Upper lobe of right lung (tissue), 1 donor: ENCODE results near the gene PRKACA. TPM values are rescaled to one million over a fixed set of nuclear protein-coding genes. Genes with fewer than 3 reads are reported as not detected.

Experiments
- ATAC-seq: fragments of 200-7000 bp; cut with Tn5 transposase; one replicate; pipeline ENCODE4 v1.9.1; 2020; ENCODE audit warnings: mild to moderate bottlenecking, moderate library complexity
- DNase-seq: peaks from one replicate; pipeline ENCODE4 v3.0.0-alpha.2; 2020
- H3K27ac ChIP-seq: fragments of 200-600 bp; one replicate; pipeline ENCODE4 v1.8.0; 2022
- H3K27me3 ChIP-seq: fragments of 200-600 bp; one replicate; pipeline ENCODE4 v1.8.0; 2022; ENCODE audit warnings: mild to moderate bottlenecking
- H3K36me3 ChIP-seq: fragments of 200-600 bp; one replicate; pipeline ENCODE4 v1.8.0; 2022
- H3K4me1 ChIP-seq: fragments of 200-600 bp; one replicate; pipeline ENCODE4 v1.8.0; 2022
- H3K4me3 ChIP-seq: fragments of 200-600 bp; one replicate; pipeline ENCODE4 v1.8.0; 2022; ENCODE audit warnings: mild to moderate bottlenecking
- H3K9me3 ChIP-seq: fragments of 200-600 bp; one replicate; pipeline ENCODE4 v1.8.0; 2022
- intact Hi-C: fragments of 100-400 bp; cut with DNase I; formaldehyde crosslinking; loops from one replicate; pipeline ENCODE4 v1.11.0; 2022
- total RNA-seq: library from RNA; stranded (reverse); fragmentation: NEBNext Ultra II Directional; extraction: Animal tissue kit (Norgen Biotek cat#: 25700); gene quantifications from one replicate; pipeline ENCODE4 v1.2.1, GENCODE V29; 2021
- TF ChIP-seq, protein P1 (sequence below): fragments of 200-600 bp; IDR thresholded peaks from one replicate; pipeline ENCODE4 v1.8.0; 2022; ENCODE audit warnings: antibody characterized with exemption
- donor health status: DM: no; HTN: yes; CAD: no; lungs with severe emphysema.

Gene PRKACA
- total RNA-seq, 1 donor from 2014 or later: 85.7 TPM

DNA sequence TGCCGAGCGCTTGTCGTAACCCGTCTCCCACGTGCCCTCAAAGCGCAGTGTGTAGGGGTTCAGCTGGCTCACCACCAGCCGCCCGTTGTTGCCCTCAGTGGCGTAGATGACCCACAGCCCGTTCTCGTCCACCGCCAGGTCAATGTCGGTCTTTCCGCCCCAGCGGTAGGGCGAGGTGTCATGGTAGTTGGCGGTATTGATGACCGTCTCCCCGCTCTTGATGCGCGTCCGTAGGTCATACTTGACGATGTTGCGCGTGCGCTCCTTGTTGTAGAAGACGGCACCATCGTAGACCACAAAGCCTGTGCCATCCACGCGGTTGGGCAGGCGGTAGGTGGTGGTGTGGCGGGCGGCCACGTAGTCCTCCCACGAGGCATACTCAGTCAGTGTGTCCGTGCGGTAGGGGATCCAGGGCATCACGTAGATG is 45.3 kb upstream of the PRKACA start:
- DNase-seq: no peak
- Histone ChIP-seq H3K4me3 (no peak overlapping the region), H3K4me1 (peaks cover 15% of the 10 kb centered on the region), H3K9me3 (no peaks in the 10 kb centered on the region), H3K27ac (no peak overlapping the region), H3K36me3 (peaks cover 18% of the 10 kb centered on the region), H3K27me3 (no peaks in the 10 kb centered on the region)
- TF ChIP-seq, protein P1, sequence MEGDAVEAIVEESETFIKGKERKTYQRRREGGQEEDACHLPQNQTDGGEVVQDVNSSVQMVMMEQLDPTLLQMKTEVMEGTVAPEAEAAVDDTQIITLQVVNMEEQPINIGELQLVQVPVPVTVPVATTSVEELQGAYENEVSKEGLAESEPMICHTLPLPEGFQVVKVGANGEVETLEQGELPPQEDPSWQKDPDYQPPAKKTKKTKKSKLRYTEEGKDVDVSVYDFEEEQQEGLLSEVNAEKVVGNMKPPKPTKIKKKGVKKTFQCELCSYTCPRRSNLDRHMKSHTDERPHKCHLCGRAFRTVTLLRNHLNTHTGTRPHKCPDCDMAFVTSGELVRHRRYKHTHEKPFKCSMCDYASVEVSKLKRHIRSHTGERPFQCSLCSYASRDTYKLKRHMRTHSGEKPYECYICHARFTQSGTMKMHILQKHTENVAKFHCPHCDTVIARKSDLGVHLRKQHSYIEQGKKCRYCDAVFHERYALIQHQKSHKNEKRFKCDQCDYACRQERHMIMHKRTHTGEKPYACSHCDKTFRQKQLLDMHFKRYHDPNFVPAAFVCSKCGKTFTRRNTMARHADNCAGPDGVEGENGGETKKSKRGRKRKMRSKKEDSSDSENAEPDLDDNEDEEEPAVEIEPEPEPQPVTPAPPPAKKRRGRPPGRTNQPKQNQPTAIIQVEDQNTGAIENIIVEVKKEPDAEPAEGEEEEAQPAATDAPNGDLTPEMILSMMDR: no peak
- intact Hi-C loops: no loop called here
- ATAC-seq: no peak

DNA sequence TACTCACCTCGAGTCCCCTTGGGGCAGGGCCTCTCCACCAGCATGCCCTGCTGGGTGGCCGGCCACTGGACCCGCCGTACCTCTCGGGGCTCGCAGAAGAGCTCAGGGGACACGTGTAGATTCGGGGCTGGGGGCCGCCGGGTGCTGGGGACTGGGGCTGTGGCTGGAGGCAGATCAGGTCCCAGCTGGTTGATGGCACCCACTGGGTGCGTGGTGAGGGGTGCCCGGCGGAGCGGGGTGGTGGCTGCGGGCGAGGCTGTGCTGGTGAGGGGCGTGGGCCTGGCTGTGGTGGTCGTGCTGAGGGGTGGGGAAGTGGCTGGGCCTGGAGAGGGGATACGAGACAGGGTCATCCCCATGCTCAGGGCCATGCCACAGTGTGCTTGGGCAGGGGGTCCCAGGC is 43.7 kb upstream of the PRKACA start:
- intact Hi-C loops: no loop called here
- Histone ChIP-seq H3K4me3 (no peak overlapping the region), H3K9me3 (no peaks in the 10 kb centered on the region), H3K36me3 (peaks cover 32% of the 10 kb centered on the region), H3K27ac (no peak overlapping the region), H3K4me1 (peaks cover 3% of the 10 kb centered on the region), H3K27me3 (no peaks in the 10 kb centered on the region)
- DNase-seq: no peak
- ATAC-seq: no peak
- TF ChIP-seq, protein P1: no peak

DNA sequence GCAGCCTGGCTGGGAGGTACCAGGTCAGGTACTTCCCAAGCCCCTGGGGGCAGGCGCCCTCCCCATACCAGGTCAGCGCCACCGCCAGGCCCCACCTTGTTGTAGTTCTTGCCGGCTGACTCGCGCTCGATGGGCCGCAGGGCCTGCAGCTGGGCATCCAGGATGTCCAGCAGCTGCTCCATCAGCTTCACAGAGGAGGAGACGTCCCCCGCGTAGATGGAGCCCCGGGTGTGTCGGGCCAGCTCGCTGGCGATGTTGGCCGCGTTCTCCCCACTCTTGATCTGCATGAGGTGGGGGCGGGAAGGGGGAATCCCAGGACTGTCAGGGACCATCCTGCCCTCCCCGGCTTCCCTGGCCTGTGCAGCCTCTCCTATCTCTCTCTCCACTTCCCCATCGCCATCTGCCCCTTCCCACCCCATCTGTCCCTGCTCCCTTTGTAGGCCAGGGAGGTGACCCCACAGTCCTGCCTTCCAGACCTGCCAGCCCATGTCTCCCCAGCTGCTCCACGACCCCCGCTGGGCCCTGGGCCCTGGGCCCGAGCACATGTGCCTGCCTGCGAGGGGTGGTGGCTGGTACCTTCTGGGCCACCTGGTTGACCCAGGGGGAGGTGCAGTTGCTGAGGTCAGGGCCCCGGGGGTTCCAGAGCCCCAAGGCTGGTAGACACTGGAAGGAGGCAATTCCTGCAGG is 42.6 kb upstream of the PRKACA start:
- intact Hi-C loops: no loop called here

DNA sequence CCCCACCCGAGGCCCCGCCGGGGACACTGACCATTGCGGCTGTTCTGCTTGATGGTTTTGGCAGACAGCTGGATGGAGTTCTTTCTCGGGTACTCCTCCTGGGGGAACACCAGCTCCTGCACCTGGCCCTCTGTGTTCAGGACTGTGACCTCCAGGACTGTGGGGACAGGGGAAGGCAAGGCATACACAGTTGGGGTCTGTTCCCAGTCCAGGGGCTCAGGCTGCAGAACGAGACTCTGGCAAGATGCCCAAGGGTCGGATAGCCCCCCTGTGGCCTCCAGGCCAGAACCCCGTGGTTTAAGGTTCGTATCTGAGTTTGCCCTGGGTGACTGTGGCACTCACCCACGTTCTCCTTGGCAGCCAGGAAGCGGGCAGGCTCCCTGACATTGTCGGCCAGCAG is 41.5 kb upstream of the PRKACA start:
- ATAC-seq: no peak
- TF ChIP-seq, protein P1: no peak
- intact Hi-C loops: loop anchor here (10.0 kb wide), 1 partner anchor 186 kb away; no protein-coding TSS in a partner anchor
- Histone ChIP-seq H3K36me3 (peaks cover 39% of the 10 kb centered on the region), H3K4me3 (no peak overlapping the region), H3K4me1 (no peaks in the 10 kb centered on the region), H3K27ac (no peak overlapping the region), H3K9me3 (no peaks in the 10 kb centered on the region), H3K27me3 (no peaks in the 10 kb centered on the region)
- DNase-seq: no peak

More for the DNA sequence above, 42.6 kb upstream of the PRKACA start:
- Histone ChIP-seq H3K4me1 (no peaks in the 10 kb centered on the region), H3K36me3 (peaks cover 39% of the 10 kb centered on the region), H3K9me3 (no peaks in the 10 kb centered on the region), H3K27me3 (no peaks in the 10 kb centered on the region), H3K4me3 (no peak overlapping the region), H3K27ac (no peak overlapping the region)
- no peak for DNase-seq
- TF ChIP-seq, protein P1: no peak
- no peak for ATAC-seq

DNA sequence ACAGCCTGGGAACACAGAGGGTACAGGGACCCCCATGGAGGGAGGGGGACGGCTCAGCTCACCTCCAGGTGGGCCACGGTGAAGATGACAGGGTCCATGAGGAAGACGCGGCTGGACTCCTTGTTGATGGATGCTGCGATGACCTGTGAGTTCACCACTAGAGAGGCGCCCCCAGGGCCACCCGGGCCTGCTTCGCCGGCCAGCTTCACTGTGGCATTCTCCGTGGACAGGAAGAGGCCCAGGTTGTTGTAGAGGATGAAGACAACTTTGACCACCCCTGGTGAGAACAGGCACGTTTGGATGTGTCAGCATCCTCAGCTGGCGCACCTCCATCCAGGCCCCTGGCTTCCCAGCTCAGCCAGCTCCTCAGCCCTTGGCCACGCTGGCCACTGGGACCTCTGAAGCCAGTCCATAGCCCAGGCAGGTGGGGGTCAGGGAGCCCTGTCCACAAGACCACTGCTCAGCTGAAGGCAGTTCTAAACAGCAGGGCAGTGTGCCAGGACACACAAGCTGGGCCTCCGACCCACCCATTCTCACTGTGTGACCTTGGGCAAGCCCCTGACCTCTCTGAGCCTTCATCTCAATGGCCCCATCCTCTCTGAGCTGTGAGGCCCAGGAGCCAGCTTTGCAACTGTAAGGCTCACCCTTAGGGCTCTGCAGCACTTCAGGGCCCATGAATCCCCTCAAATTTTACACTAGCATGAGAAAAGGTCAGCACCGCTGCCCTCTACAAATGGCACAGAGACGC is 40.9 kb upstream of the PRKACA start:
- Histone ChIP-seq H3K36me3 (peaks cover 39% of the 10 kb centered on the region), H3K4me1 (no peaks in the 10 kb centered on the region), H3K27me3 (no peaks in the 10 kb centered on the region), H3K27ac (no peak overlapping the region), H3K4me3 (no peak overlapping the region), H3K9me3 (no peaks in the 10 kb centered on the region)
- TF ChIP-seq, protein P1: no peak
- no peak for DNase-seq
- intact Hi-C loops: loop anchor here (10.0 kb wide), 1 partner anchor 186 kb away; no protein-coding TSS in a partner anchor
- ATAC-seq: no peak
